HK-2 (cell line): ENCODE data around the gene PIGBOS1.
"Not testable (repeated sequence)": the region's sequence is repeated elsewhere in the genome, so short reads cannot be mapped to it uniquely, and the experiment has no call there.

ENCODE experiments used
- DNase-seq: peaks from one replicate; pipeline ENCODE4 v3.0.0-alpha.2; 2018; ENCODE audit not compliant: unreplicated experiment

The PIGBOS1 gene

DNA sequence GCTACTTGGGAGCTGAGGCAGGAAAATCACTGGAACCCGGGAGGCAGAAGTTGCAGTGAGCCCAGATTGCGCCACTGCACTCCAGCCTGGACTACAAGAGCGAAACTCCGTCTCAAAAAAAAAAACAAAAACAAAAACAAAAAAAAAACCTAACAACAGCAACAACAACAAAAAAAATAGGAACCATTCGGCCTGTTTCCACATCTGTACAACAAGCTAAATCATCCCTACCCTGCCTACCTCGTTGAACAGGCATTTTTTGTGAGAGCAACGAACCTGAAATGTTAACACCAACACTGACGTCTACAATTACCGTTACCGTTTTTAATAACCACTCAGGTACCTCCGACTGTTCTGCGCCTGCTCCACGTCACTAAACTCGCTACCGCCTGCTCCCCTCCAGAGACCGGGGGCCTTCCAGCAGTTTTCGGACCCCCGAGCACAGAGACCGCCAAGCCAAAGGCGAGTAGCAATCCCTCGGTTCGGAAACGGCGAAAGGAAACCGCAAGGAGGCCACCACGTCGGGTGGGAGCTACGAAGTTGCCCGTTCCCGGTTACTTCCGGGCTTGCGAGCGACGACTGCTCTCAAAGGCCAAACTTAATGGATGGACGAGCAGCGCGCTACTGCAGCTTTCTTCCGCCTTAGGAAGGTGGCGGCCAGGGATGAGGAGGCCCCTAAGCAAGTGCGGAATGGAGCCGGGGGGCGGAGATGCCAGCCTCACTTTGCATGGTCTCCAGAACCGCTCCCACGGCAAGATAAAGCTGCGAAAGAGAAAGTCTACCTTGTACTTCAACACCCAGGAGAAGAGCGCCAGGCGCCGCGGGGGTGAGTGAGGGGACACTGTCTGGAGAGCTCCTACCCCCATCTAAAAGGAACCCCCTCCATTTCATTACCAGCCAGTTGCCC is at the start of gene PIGBOS1, which contains the start of gene PIGB:
Gene PIGBOS1 (minus strand): TSS at position 536 of the 907 bp plus-strand sequence. CDS start 1,331 bp downstream, outside the sequence.
Gene PIGB (plus strand): TSS at position 635 of the 907 bp plus-strand sequence. CDS start 29 bp downstream, at position 664.
- DNase-seq = peak; percentile 79

- no peak for DNase-seq
Observed at GRCh38 chr15:55366981-55367380, 48.1 kb upstream of the PIGBOS1 start.

GRCh38 chr15:55362641-55363040 is 43.7 kb upstream of the PIGBOS1 start:
- no peak for DNase-seq

DNA sequence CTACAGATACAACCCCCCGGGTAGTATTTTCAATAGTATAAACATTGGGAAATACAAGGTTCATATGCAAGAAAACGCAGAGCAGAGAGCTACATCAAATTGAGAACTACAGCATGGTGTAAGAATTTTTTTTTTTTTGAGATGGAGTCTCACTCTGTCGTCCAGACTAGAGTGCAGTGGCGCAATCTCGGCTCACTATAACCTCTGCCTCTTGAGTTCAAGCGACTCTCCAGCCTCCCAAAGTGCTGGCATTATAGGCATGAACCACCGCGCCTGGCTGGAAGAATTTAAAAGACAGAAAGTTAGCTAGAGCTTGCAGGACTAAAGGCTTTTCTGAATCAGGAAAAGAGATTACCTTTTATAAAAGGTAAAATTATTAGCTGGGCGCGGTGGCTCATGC is 42.1 kb upstream of the PIGBOS1 start:
- DNase-seq = no peak

GRCh38 chr15:55360256-55360655 is 41.3 kb upstream of the PIGBOS1 start:
- no peak for DNase-seq

- no peak for DNase-seq
Observed at GRCh38 chr15:55358471-55358870, 39.5 kb upstream of the PIGBOS1 start.

- DNase-seq = no peak
Observed at GRCh38 chr15:55357774-55358173, 38.9 kb upstream of the PIGBOS1 start.

DNA sequence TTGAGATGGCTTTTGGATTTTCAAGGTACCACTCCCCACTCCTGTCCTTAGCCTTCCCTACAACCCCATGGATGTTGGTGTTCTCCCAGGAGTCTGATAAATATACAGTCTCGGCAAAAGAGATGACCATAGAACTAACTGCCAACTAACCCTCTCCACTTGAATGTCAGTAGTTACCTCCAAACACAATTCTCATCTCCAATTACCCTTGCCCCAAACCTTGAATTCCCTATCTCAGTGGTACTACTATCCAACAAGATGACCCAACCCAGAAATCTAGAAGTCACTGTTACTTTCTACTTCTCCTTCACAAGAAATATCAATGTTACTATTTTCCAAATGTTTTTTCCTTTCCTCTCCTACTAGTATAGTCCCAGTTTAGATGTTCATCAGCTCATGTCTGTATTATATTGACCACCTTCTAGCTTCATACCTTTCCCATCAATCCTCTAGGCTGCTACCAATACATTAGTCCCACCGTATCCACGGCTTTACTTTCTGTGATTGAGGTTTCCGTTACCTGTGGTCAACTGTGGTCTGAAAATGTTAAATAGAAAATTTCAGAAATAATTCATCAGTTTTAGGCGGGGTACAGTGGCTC is 38.2 kb upstream of the PIGBOS1 start:
- DNase-seq = no peak

DNA sequence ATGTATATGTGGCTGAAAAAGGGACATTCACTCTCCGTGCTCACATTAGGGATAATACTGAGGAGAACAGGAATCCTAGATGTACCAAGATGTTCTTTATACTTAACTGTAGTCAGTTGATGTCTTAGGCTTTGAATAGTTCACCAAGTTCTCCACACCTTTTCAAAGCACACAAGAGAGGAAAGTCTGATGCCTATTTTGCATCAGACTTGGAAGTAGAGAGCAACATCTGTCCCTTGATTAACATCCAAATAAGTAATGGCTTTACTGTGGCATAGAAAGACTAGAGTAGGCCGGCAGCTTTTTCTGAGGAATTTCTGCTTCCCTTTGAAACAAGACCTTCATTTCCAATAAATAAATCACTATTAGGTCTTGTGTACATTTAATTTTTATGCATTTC is 34.1 kb upstream of the PIGBOS1 start:
- DNase-seq = no peak

DNA sequence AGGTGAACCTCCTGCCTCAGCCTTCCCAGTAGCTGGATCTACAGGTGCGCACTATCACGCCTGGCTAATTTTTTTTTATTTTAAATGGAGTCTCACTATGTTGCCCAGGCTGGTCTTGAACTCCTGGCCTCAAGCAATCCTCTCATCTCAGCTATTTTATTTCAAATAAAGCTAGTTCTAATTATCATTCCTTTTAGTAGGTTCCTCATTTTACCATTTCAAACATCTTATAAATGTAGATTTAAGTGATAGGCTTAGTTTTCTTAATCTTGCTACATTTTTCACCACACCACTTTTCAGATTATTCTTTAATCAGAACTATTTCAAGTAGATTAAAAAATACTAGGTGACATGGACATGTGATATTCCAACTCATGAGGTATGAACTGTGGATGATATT is 30.4 kb upstream of the PIGBOS1 start:
- DNase-seq = no peak

DNA sequence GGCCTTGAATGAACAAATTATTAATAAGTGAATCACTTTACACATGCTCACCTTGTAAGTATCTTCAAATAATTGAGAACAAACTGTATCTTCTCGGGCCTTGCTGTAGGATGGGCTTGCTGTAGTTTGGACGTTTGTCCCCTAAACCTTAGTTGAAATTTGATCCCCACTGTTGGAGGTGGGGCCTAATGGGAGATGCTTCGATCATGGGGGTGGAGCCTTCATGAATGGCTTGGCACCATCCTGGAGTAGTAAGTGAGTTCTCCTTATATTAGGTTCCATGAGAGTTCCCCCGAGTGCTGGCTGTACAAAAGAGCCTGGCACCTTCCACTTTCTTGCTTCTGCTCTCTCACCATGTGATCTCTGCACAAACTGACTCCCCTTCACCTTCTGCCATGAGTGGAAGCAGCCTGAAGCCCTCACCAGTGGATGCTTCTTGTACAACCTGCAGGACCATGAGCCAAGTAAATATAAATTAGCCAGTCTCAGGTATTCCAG is 29.4 kb upstream of the PIGBOS1 start:
- DNase-seq = no peak

- no peak for DNase-seq
Observed at GRCh38 chr15:55344206-55344605, 25.3 kb upstream of the PIGBOS1 start.

DNA sequence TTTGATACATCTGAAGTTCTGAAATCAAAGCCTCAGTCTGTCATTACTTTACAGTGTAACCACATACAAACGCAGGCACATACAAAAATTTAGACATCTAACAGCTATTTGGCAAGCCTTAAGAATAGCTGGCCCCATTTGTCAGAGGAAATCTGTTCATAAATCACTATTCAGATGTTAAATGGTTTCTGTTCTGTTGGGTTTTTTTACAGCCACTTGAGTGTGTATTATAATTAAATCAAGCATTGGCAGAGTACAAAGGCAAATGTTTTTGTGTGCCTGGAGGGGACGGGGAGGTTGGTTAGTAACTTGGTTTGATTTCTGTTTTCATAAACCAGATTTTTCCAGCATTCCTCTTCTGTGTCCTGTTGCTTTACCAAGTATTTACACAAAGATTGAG is 24.2 kb upstream of the PIGBOS1 start:
- no peak for DNase-seq

- no peak for DNase-seq
Observed at GRCh38 chr15:55337160-55337559, 18.2 kb upstream of the PIGBOS1 start.

- DNase-seq = no peak
Observed at GRCh38 chr15:55334997-55335396, 16.1 kb upstream of the PIGBOS1 start.

DNA sequence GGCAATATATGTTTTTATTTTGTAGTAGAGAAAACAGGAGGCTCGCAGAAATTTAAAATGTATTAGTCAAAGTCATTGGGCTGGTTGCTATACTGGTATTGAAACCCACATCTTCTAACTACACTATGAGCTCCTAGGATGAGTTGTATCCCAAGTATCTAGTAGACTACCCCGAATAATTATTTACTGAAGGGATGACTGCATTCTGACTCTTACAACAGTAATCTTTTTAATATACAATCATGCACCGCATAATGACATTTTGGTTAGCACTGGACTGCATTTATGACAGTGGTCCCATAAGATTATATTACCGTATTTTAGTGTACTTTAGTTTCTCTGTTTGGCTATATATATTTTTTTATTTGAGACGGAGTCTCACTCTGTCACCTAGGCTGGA is 15.4 kb upstream of the PIGBOS1 start:
- no peak for DNase-seq

DNA sequence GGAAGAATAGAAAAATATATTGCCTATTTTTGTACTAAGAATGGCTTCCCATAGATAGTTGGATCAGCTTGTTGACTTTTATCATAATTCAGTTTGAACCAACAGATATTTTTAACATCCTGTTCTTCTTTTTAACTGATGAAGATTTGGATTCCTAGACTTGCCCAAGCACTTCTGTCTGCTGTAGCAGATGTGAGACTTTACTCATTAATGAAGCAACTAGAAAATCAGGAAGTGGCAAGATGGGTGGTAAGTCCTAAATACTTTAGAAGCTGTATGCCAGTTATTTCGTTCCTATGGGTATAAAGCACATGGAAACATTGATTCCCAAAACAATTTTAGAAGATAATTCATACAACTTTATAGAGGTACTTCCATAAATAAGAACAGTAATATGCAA is 8.5 kb upstream of the PIGBOS1 start:
- no peak for DNase-seq

GRCh38 chr15:55322467-55322866 is 3.5 kb upstream of the PIGBOS1 start:
- DNase-seq = no peak

- no peak for DNase-seq
Observed at GRCh38 chr15:55320963-55321362, 2.0 kb upstream of the PIGBOS1 start.

DNA sequence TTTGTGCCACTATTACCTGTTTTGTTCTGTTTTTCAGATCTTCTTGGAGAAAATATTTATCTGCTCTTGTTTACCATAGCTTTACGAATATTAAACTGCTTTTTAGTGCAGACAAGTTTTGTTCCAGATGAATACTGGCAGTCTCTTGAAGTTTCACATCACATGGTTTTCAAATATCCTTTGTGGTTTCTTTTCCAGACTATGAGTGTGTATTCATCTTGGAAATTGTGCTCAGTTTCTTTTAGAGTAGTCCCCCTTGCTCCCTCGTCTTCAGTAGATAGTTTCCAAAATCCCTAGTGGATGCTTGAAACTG is 1.3 kb upstream of the PIGBOS1 start:
- no peak for DNase-seq

GRCh38 chr15:55319537-55320237 is 764 bp upstream of the PIGBOS1 start:
- no peak for DNase-seq

GRCh38 chr15:55302801-55303200 is 16.1 kb downstream of the PIGBOS1 start:
- not testable (repeated sequence) for DNase-seq

GRCh38 chr15:55297315-55297714 is 21.6 kb downstream of the PIGBOS1 start:
- no peak for DNase-seq
